ENCODE results near the gene CRYBB3.
"Not testable (repeated sequence)": the region's sequence is repeated elsewhere in the genome, so short reads cannot be mapped to it uniquely, and the experiment has no call there.

Gene CRYBB3

GRCh38 chr22:25228822-25229221 lies 29.2 kb downstream of the CRYBB3 start:
- in situ Hi-C loops (cut with MboI; ENCODE audit: low sequenced_read_pairs) = loop anchor here (25.0 kb wide), 1 partner anchor 533 kb away; no protein-coding TSS in a partner anchor
- H3K9me3 ChIP-seq = no peaks in the 10 kb centered on the region

GRCh38 chr22:25230760-25231159 lies 31.1 kb downstream of the CRYBB3 start:
- H3K4me3 ChIP-seq; H3K9me3 ChIP-seq; H3K4me1 ChIP-seq; H3K27me3 ChIP-seq (ENCODE audit: low read depth); H3K36me3 ChIP-seq (replicated peaks); DNase-seq (ENCODE audit: low spot score in 2 of 2): not testable (repeated sequence)
- in situ Hi-C loops (cut with MboI; ENCODE audit: low sequenced_read_pairs) = loop anchor here (25.0 kb wide), 1 partner anchor 532 kb away; no protein-coding TSS in a partner anchor

More at GRCh38 chr22:25228822-25229221, 29.2 kb downstream of the CRYBB3 start:
- DNase-seq (ENCODE audit: low spot score in 2 of 2) = no peak
- Histone ChIP-seq H3K27me3 (ENCODE audit: low read depth) (peaks cover 8% of the 10 kb centered on the region), H3K36me3 (replicated peaks) (no peaks in the 10 kb centered on the region), H3K4me1 (no peaks in the 10 kb centered on the region), H3K4me3 (no peak overlapping the region)

GRCh38 chr22:25232301-25232700 lies 32.6 kb downstream of the CRYBB3 start:
- Histone ChIP-seq H3K27me3 (ENCODE audit: low read depth) (no peaks in the 10 kb centered on the region), H3K9me3 (no peaks in the 10 kb centered on the region), H3K4me1 (no peaks in the 10 kb centered on the region), H3K36me3 (replicated peaks) (no peaks in the 10 kb centered on the region), H3K4me3 (no peak overlapping the region)
- in situ Hi-C loops (cut with MboI; ENCODE audit: low sequenced_read_pairs) = loop anchor here (25.0 kb wide), 1 partner anchor 530 kb away; no protein-coding TSS in a partner anchor
- DNase-seq (ENCODE audit: low spot score in 2 of 2) = no peak

GRCh38 chr22:25233706-25234105 lies 34.0 kb downstream of the CRYBB3 start:
- in situ Hi-C loops (cut with MboI; ENCODE audit: low sequenced_read_pairs) = loop anchor here (25.0 kb wide), 1 partner anchor 529 kb away; no protein-coding TSS in a partner anchor
- H3K4me3 ChIP-seq; H3K9me3 ChIP-seq; H3K27me3 ChIP-seq (ENCODE audit: low read depth); H3K36me3 ChIP-seq (replicated peaks); DNase-seq (ENCODE audit: low spot score in 2 of 2); H3K4me1 ChIP-seq: not testable (repeated sequence)

- H3K9me3 ChIP-seq = no peaks in the 10 kb centered on the region
- H3K27me3 ChIP-seq (ENCODE audit: low read depth) = no peaks in the 10 kb centered on the region
- in situ Hi-C loops (cut with MboI; ENCODE audit: low sequenced_read_pairs) = loop anchor here (25.0 kb wide), 1 partner anchor 527 kb away; no protein-coding TSS in a partner anchor
- H3K36me3 ChIP-seq (replicated peaks) = no peaks in the 10 kb centered on the region
- peak; percentile 63 to 94 for DNase-seq (ENCODE audit: low spot score in 2 of 2)
- H3K4me1 ChIP-seq = no peaks in the 10 kb centered on the region
- 0 out of 2 replicates have a peak overlapping the region, but pooled peaks have one; percentile 4 for H3K4me3 ChIP-seq
Observed at GRCh38 chr22:25235547-25236290, 36.1 kb downstream of the CRYBB3 start.

GRCh38 chr22:25236417-25236816 lies 36.8 kb downstream of the CRYBB3 start:
- Histone ChIP-seq H3K9me3 (no peaks in the 10 kb centered on the region), H3K4me3 (0 out of 2 replicates have a peak overlapping the region, but pooled peaks have one; percentile 4)

GRCh38 chr22:25237503-25237902 lies 37.8 kb downstream of the CRYBB3 start:
- no peak overlapping the region for H3K4me3 ChIP-seq
- DNase-seq (ENCODE audit: low spot score in 2 of 2) = no peak
- H3K27me3 ChIP-seq (ENCODE audit: low read depth) = no peaks in the 10 kb centered on the region
- in situ Hi-C loops (cut with MboI; ENCODE audit: low sequenced_read_pairs) = loop anchor here (25.0 kb wide), 1 partner anchor 525 kb away; no protein-coding TSS in a partner anchor
- H3K36me3 ChIP-seq (replicated peaks) = no peaks in the 10 kb centered on the region
- no peaks in the 10 kb centered on the region for H3K4me1 ChIP-seq
- no peaks in the 10 kb centered on the region for H3K9me3 ChIP-seq

More at GRCh38 chr22:25236417-25236816, 36.8 kb downstream of the CRYBB3 start:
- Histone ChIP-seq H3K36me3 (replicated peaks) (no peaks in the 10 kb centered on the region), H3K4me1 (no peaks in the 10 kb centered on the region), H3K27me3 (ENCODE audit: low read depth) (no peaks in the 10 kb centered on the region)
- DNase-seq (ENCODE audit: low spot score in 2 of 2) = no peak
- in situ Hi-C loops (cut with MboI; ENCODE audit: low sequenced_read_pairs) = loop anchor here (25.0 kb wide), 1 partner anchor 526 kb away; no protein-coding TSS in a partner anchor

- not testable (repeated sequence) for H3K4me3 ChIP-seq; H3K9me3 ChIP-seq; H3K4me1 ChIP-seq; H3K36me3 ChIP-seq (replicated peaks); DNase-seq (ENCODE audit: low spot score in 2 of 2); H3K27me3 ChIP-seq (ENCODE audit: low read depth)
- in situ Hi-C loops (cut with MboI; ENCODE audit: low sequenced_read_pairs) = loop anchor here (25.0 kb wide), 1 partner anchor 524 kb away; no protein-coding TSS in a partner anchor
Observed at GRCh38 chr22:25238058-25238457, 38.4 kb downstream of the CRYBB3 start.

- H3K4me3 ChIP-seq; H3K27me3 ChIP-seq (ENCODE audit: low read depth); H3K36me3 ChIP-seq (replicated peaks); H3K4me1 ChIP-seq; in situ Hi-C loops (cut with MboI; ENCODE audit: low sequenced_read_pairs); H3K9me3 ChIP-seq; DNase-seq (ENCODE audit: low spot score in 2 of 2): not testable (repeated sequence)
Observed at GRCh38 chr22:25255169-25255568, 55.5 kb downstream of the CRYBB3 start.

Measured in HAP-1 (cell line).